SK-N-SH treated with all-trans-retinoic acid at 6 μM for 48 hours (cell line): ENCODE data around the gene FANCC.

Source experiments
- ATAC-seq: fragments of 200-7000 bp; cut with Tn5 transposase; 3 replicates; pipeline ENCODE4 v1.9.1; 2020; ENCODE audit warnings: mild to moderate bottlenecking, moderate library complexity
- ARNTL ChIP-seq: fragments of 450-650 bp; formaldehyde crosslinking; IDR thresholded peaks from 2 replicates; pipeline ENCODE4 v1.5.0; 2020; ENCODE audit warnings: low read depth, mild to moderate bottlenecking, moderate library complexity, borderline replicate concordance
- CREB5 ChIP-seq: fragments of 250-450 bp; sonication (Bioruptor Pico); IDR thresholded peaks from 2 replicates; pipeline ENCODE4 v1.5.1; 2020; ENCODE audit warnings: low read depth, mild to moderate bottlenecking, moderate library complexity
- CSDC2 ChIP-seq: fragments of 250-450 bp; sonication (Bioruptor Pico); IDR thresholded peaks from 2 replicates; pipeline ENCODE4 v1.5.0; 2020; ENCODE audit warnings: mild to moderate bottlenecking, moderate library complexity
- ESRRG ChIP-seq: fragments of 250-450 bp; sonication (Bioruptor Pico); IDR thresholded peaks from 2 replicates; pipeline ENCODE4 v1.6.1; 2021; ENCODE audit warnings: mild to moderate bottlenecking
- GLIS3 ChIP-seq: fragments of 250-450 bp; sonication (Bioruptor Pico); IDR thresholded peaks from 2 replicates; pipeline ENCODE4 v1.5.0; 2020; ENCODE audit warnings: mild to moderate bottlenecking, moderate library complexity
- ISL1 ChIP-seq: fragments of 250-450 bp; sonication (Bioruptor Pico); IDR thresholded peaks from 2 replicates; pipeline ENCODE4 v2.1.2; 2022; ENCODE audit warnings: mild to moderate bottlenecking, moderate library complexity
- OSR1 ChIP-seq: fragments of 250-450 bp; sonication (Bioruptor Pico); IDR thresholded peaks from 2 replicates; pipeline ENCODE4 v1.8.0; 2022; ENCODE audit warnings: moderate library complexity, mild to moderate bottlenecking, inconsistent platforms
- PATZ1 ChIP-seq: fragments of 250-450 bp; sonication (Bioruptor Pico); IDR thresholded peaks from 2 replicates; pipeline ENCODE4 v1.8.0; 2020; ENCODE audit warnings: mild to moderate bottlenecking, moderate library complexity, borderline replicate concordance
- POU6F1 ChIP-seq: fragments of 250-450 bp; sonication (Bioruptor Pico); IDR thresholded peaks from 2 replicates; pipeline ENCODE4 v1.8.0; 2021; ENCODE audit warnings: low read depth, mild to moderate bottlenecking, moderate library complexity, borderline replicate concordance
- PPARA ChIP-seq: fragments of 250-450 bp; sonication (Bioruptor Pico); IDR thresholded peaks from 2 replicates; pipeline ENCODE4 v1.5.0; 2020; ENCODE audit warnings: mild to moderate bottlenecking, borderline replicate concordance
- RARB ChIP-seq: fragments of 250-450 bp; sonication (Bioruptor Pico); IDR thresholded peaks from 2 replicates; pipeline ENCODE4 v1.8.0; 2021; ENCODE audit warnings: mild to moderate bottlenecking, moderate library complexity
- SNAI2 ChIP-seq: fragments of 250-450 bp; sonication (Bioruptor Pico); IDR thresholded peaks from 2 replicates; pipeline ENCODE4 v1.5.0; 2020; ENCODE audit warnings: mild to moderate bottlenecking, moderate library complexity
- TCF4 ChIP-seq: fragments of 250-450 bp; sonication (Bioruptor Pico); IDR thresholded peaks from 2 replicates; pipeline ENCODE4 v1.8.0; 2021; ENCODE audit warnings: mild to moderate bottlenecking, moderate library complexity, borderline replicate concordance
- TOX ChIP-seq: fragments of 250-450 bp; sonication (Bioruptor Pico); IDR thresholded peaks from 2 replicates; pipeline ENCODE4 v1.8.0; 2021; ENCODE audit warnings: mild to moderate bottlenecking, moderate library complexity, borderline replicate concordance
- TSHZ2 ChIP-seq: fragments of 250-450 bp; sonication (Bioruptor Pico); IDR thresholded peaks from 2 replicates; pipeline ENCODE4 v1.5.0; 2020; ENCODE audit warnings: mild to moderate bottlenecking, moderate library complexity
- ZC3H10 ChIP-seq: fragments of 250-450 bp; sonication (Bioruptor Pico); IDR thresholded peaks from 2 replicates; pipeline ENCODE4 v1.5.1; 2021; ENCODE audit warnings: mild to moderate bottlenecking, moderate library complexity
- ZFP3 ChIP-seq: fragments of 250-450 bp; sonication (Bioruptor Pico); IDR thresholded peaks from 2 replicates; pipeline ENCODE4 v1.5.0; 2020; ENCODE audit warnings: mild to moderate bottlenecking, moderate library complexity
- ZNF565 ChIP-seq: fragments of 450-650 bp; formaldehyde crosslinking; conservative IDR thresholded peaks from 2 replicates; pipeline ENCODE4 v1.5.0; 2020; ENCODE audit warnings: low read depth, mild to moderate bottlenecking, moderate library complexity
- ZNF70 ChIP-seq: fragments of 450-650 bp; formaldehyde crosslinking; IDR thresholded peaks from 2 replicates; pipeline ENCODE4 v1.5.0; 2020; ENCODE audit warnings: mild to moderate bottlenecking, moderate library complexity

Gene FANCC

GRCh38 chr9:95317119-95317892, at the start of gene FANCC:
FANCC (minus strand) TSS chr9:95317709; CDS start chr9:95249291, 68,418 bp downstream.
- peak; percentile 81 for ATAC-seq
- TF ChIP-seq TSHZ2 (peak; percentile 54; the same call in 1 of the 2 replicates), RARB (CRISPR knock-in tag) (no peak)

GRCh38 chr9:95366731-95367325, 49.3 kb upstream of the FANCC start:
- ATAC-seq = no peak
- TF ChIP-seq ZC3H10 (CRISPR knock-in tag) (no peak), GLIS3 (no peak), TOX (CRISPR knock-in tag) (no peak), CSDC2 (CRISPR knock-in tag) (no peak), ZNF70 (no peak), RARB (CRISPR knock-in tag) (no peak), OSR1 (CRISPR knock-in tag) (no peak)

- TF ChIP-seq CREB5 (CRISPR knock-in tag) = no peak
- no peak for TF ChIP-seq OSR1 (CRISPR knock-in tag)
- TF ChIP-seq PATZ1 (CRISPR knock-in tag) = no peak
- no peak for TF ChIP-seq CSDC2 (CRISPR knock-in tag)
- no peak for TF ChIP-seq TCF4 (CRISPR knock-in tag)
- no peak for TF ChIP-seq SNAI2 (CRISPR knock-in tag)
- no peak for TF ChIP-seq ESRRG (CRISPR knock-in tag)
- TF ChIP-seq PPARA (CRISPR knock-in tag) = no peak
- TF ChIP-seq ISL1 = no peak
- TF ChIP-seq TSHZ2 = no peak
- no peak for TF ChIP-seq TOX (CRISPR knock-in tag)
- no peak for ATAC-seq
Measured at GRCh38 chr9:95365766-95366165, 48.3 kb upstream of the FANCC start.

- ATAC-seq = peak; percentile 93
- TF ChIP-seq SNAI2 (CRISPR knock-in tag) = no peak
- no peak for TF ChIP-seq ZNF565
- no peak for TF ChIP-seq PATZ1 (CRISPR knock-in tag)
- TF ChIP-seq ZFP3 (CRISPR knock-in tag) = peak; percentile 63; the same call in 1 of the 2 replicates
- TF ChIP-seq ESRRG (CRISPR knock-in tag) = no peak
- TF ChIP-seq TOX (CRISPR knock-in tag) = no peak
- TF ChIP-seq POU6F1 (CRISPR knock-in tag) = no peak
- TF ChIP-seq ARNTL (CRISPR knock-in tag) = no peak
Measured at GRCh38 chr9:95363051-95363841, 45.7 kb upstream of the FANCC start.
